ENCODE results near the gene WWTR1. TPM values are rescaled to one million over a fixed set of nuclear protein-coding genes. Genes with fewer than 3 reads are reported as not detected.

The WWTR1 gene
- total and polyA plus RNA-seq, 8 donors, result 15.4 to 116 (median 61.4) TPM

DNA sequence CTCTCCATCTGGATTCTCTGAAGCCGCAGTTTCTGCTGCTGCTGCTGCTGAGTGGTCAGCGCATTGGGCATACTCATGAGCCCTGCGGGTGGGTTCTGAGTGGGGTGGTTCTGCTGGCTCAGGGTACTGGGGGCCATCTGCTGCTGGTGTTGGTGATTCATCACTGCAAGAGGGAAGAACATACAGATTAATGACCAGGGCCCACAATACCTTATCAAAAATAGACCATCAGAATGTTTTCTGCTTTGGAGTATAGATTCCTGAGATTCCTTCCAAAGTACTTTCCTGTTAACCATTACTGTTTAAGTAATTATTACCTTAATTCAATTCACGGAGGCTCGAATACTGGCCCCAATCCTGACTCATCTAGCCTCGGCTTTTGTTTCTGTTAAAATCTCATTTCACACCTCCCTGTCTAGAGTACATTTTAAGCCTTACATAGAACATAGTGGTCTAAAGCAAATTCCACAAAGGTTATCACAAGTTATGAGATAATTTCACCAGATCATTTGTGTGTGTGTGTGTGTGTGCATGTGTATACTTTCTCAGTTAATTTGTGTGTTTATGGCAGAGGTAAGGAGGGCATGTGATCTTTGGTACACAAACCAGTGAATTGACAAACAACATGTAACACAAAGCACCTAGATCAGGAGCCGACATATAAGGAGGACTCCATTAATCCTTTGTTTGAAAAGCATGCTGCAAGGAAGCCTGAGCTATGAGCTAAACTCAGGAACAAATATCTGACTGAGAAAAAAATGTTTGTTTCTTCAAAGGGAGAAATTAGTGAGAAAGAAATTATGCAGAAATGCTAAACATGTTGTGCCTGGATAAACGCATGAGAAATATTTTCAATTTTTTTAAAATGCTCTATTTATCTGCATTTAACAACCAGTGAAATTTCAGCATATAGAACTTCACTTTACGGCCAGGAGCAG is 115.2 kb downstream of the WWTR1 start:
- no peaks in the 10 kb centered on the region for H3K9me3 ChIP-seq
- WGBS, 5 donors, result 62 to 77% (median 67%) methylated on average over 9 of the region's 9 CpGs
- no peak overlapping the region for H3K4me3 ChIP-seq
- H3K27ac ChIP-seq, result peak overlapping the region in 3 of 5 donors; percentile 12 to 58 (median 42)
- H3K36me3 ChIP-seq, result peaks cover 0 to 15% (median 14%) of the 10 kb centered on the region in 4 donors
- TF ChIP-seq EP300 (IDR thresholded peaks at IDR 0.05) (no peak), POLR2AphosphoS5 (IDR thresholded peaks at IDR 0.05) (no peak), POLR2A (IDR thresholded peaks at IDR 0.05) (no peak)
- TF ChIP-seq, protein P1, sequence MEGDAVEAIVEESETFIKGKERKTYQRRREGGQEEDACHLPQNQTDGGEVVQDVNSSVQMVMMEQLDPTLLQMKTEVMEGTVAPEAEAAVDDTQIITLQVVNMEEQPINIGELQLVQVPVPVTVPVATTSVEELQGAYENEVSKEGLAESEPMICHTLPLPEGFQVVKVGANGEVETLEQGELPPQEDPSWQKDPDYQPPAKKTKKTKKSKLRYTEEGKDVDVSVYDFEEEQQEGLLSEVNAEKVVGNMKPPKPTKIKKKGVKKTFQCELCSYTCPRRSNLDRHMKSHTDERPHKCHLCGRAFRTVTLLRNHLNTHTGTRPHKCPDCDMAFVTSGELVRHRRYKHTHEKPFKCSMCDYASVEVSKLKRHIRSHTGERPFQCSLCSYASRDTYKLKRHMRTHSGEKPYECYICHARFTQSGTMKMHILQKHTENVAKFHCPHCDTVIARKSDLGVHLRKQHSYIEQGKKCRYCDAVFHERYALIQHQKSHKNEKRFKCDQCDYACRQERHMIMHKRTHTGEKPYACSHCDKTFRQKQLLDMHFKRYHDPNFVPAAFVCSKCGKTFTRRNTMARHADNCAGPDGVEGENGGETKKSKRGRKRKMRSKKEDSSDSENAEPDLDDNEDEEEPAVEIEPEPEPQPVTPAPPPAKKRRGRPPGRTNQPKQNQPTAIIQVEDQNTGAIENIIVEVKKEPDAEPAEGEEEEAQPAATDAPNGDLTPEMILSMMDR (IDR thresholded peaks at IDR 0.05), result no peak
- intact Hi-C loops (cut with DNase I; ENCODE audit: low total_unique reads), result no loop called here
- DNase-seq, result no peak
- H3K4me1 ChIP-seq, result peaks cover 11 to 75% (median 41%) of the 10 kb centered on the region in 4 donors
- H3K27me3 ChIP-seq, result no peaks in the 10 kb centered on the region

DNA sequence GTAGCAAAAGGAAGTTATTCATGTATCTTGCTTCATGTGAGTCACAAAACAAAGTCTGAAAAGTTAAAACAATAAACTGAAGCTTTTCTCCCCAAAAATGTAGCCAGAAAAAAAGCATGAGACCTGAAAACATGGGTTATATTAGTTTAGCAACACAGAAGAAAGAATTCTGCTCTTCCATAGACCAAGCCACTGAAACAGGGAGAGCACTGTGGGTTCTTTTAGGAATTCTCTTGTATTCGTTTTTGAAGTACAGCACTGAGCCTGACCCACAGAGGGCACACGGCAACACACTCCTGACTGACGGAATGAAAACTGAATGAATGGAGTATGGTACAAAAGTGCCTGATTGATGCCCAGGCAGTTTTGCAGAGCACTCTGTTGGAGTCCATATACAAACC is 116.7 kb downstream of the WWTR1 start:
- intact Hi-C loops (cut with DNase I; ENCODE audit: low total_unique reads), result no loop called here
- 53 to 71% (median 67%) methylated on average over 3 of the region's 3 CpGs for WGBS, 5 donors
- TF ChIP-seq POLR2A (IDR thresholded peaks at IDR 0.05), result no peak
- no peak for TF ChIP-seq POLR2AphosphoS5 (IDR thresholded peaks at IDR 0.05)
- TF ChIP-seq, protein P1 (IDR thresholded peaks at IDR 0.05), result no peak
- TF ChIP-seq EP300 (IDR thresholded peaks at IDR 0.05), result no peak

DNA sequence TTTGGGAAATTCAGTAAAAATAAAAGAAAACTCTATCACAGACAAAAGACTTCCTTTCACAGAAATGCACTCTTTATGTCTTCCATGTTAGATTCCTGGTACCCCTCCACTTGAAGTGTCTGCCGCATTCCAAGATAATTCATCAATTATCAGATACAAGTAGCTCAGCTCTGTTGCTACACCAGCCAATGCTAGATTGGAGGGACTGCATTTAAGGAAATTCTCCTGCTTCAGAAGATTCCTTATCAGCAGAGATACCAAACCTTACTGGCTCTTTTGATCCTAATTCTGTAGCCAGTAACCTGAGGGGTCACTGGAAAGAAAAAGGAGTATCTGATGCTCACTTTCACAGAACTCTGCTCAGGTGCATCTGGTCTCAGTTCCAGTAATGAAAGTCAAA is 119.5 kb downstream of the WWTR1 start:
- 91 to 100% (median 96%) methylated on average over 1 of the region's 1 CpG for WGBS, 5 donors
- TF ChIP-seq, protein P1 (IDR thresholded peaks at IDR 0.05), result no peak
- TF ChIP-seq POLR2AphosphoS5 (IDR thresholded peaks at IDR 0.05), result no peak
- TF ChIP-seq EP300 (IDR thresholded peaks at IDR 0.05), result no peak
- TF ChIP-seq POLR2A (IDR thresholded peaks at IDR 0.05), result no peak
- intact Hi-C loops (cut with DNase I; ENCODE audit: low total_unique reads), result no loop called here
- Histone ChIP-seq H3K4me3 (no peak overlapping the region), H3K9me3 (no peaks in the 10 kb centered on the region), H3K27ac (no peak overlapping the region), H3K4me1 (peaks cover 3 to 83% (median 53%) of the 10 kb centered on the region in 4 donors), H3K27me3 (no peaks in the 10 kb centered on the region), H3K36me3 (peaks cover 0 to 15% (median 14%) of the 10 kb centered on the region in 4 donors)
- DNase-seq, result no peak

More for the DNA sequence above, 116.7 kb downstream of the WWTR1 start:
- Histone ChIP-seq H3K27ac (peak overlapping the region in 2 of 5 donors; percentile 41 to 58), H3K4me1 (peaks cover 3 to 71% (median 40%) of the 10 kb centered on the region in 4 donors), H3K36me3 (peaks cover 0 to 15% (median 14%) of the 10 kb centered on the region in 4 donors), H3K27me3 (no peaks in the 10 kb centered on the region), H3K9me3 (no peaks in the 10 kb centered on the region), H3K4me3 (no peak overlapping the region)
- DNase-seq, result no peak

DNA sequence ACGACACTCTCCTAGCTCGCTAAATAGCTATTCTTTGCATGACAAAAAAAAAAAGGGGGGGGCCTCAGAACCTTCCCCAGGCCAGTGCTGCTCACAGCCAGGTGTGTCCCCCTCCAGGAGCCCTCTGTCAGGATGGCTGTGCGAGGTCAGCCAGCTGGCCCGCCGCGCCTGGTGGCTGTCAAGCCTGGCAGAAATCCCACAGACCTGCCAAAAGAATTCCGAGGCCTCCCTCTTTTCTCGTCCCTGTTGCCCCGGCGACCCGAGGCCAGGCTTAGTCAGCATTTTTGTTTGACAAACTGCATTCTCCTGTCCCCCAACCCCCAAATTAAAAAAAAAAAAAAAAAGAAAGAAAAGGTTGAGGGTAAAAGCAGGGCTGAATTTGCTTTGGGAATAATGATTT is 121.4 kb downstream of the WWTR1 start:
- Histone ChIP-seq H3K9me3 (no peaks in the 10 kb centered on the region), H3K36me3 (peaks cover 0 to 5% (median 4%) of the 10 kb centered on the region in 4 donors), H3K27me3 (no peaks in the 10 kb centered on the region), H3K4me3 (no peak overlapping the region), H3K4me1 (peaks cover 4 to 83% (median 53%) of the 10 kb centered on the region in 4 donors), H3K27ac (peak overlapping the region in 4 of 5 donors; percentile 48 to 75 (median 63))
- 29 to 75% (median 52%) methylated on average over 11 of the region's 11 CpGs for WGBS, 5 donors
- intact Hi-C loops (cut with DNase I; ENCODE audit: low total_unique reads), result no loop called here
- TF ChIP-seq, protein P1 (IDR thresholded peaks at IDR 0.05), result no peak
- TF ChIP-seq EP300 (IDR thresholded peaks at IDR 0.05) (no peak), POLR2A (IDR thresholded peaks at IDR 0.05) (no peak), POLR2AphosphoS5 (IDR thresholded peaks at IDR 0.05) (no peak)
- DNase-seq, result peak in 1 of 2 donors; percentile 74
